ENCODE data around the gene LRMDA.

DNA sequence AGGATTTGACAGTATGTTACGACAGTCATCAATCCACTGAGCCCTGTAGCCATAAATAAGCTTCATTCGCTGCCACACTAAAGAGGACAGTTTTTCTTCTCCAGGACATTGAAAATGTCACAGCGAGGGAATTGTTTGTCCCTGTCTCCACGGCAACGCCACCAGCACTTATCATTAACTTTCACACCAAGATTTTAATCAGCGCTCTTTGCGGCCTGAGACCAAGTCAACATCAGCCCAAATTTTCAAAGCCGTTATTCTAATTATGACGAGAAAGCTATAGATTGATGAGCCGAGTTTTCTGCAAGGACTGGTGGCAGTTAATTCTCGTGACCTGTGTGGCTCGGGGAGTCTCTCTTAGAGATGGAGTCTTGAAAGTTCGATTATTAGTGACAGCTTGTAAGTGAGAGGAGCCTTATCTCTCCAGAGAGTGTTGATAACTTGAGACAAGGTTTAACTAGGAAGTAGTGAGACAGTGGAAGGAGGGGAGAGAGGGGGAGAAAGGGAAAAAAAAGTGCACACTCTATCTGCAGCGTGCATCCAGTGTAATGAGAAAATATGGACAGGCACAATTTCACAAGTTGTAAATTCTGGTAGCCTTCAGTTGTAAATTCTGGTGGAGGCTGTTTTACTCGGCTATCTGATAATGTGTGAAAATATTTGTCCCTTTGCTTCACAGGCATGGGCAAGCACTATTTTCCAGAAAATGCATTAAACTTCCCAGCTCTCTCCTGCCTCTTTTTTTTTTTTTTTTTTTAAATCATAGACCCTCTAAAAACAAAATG, 473.3 kb downstream of the LRMDA start:
- TF ChIP-seq TEAD4 (IDR thresholded peaks at IDR 0.05) (no peak), YY1 (IDR thresholded peaks at IDR 0.05; ENCODE audit: low read depth) (no peak), CEBPB (IDR thresholded peaks at IDR 0.05) (no peak), RAD21 (IDR thresholded peaks at IDR 0.05; ENCODE audit: low read depth) (no peak), NFIC (IDR thresholded peaks at IDR 0.05) (no peak), EGR1 (IDR thresholded peaks at IDR 0.05) (no peak)
- TF ChIP-seq, protein P1, sequence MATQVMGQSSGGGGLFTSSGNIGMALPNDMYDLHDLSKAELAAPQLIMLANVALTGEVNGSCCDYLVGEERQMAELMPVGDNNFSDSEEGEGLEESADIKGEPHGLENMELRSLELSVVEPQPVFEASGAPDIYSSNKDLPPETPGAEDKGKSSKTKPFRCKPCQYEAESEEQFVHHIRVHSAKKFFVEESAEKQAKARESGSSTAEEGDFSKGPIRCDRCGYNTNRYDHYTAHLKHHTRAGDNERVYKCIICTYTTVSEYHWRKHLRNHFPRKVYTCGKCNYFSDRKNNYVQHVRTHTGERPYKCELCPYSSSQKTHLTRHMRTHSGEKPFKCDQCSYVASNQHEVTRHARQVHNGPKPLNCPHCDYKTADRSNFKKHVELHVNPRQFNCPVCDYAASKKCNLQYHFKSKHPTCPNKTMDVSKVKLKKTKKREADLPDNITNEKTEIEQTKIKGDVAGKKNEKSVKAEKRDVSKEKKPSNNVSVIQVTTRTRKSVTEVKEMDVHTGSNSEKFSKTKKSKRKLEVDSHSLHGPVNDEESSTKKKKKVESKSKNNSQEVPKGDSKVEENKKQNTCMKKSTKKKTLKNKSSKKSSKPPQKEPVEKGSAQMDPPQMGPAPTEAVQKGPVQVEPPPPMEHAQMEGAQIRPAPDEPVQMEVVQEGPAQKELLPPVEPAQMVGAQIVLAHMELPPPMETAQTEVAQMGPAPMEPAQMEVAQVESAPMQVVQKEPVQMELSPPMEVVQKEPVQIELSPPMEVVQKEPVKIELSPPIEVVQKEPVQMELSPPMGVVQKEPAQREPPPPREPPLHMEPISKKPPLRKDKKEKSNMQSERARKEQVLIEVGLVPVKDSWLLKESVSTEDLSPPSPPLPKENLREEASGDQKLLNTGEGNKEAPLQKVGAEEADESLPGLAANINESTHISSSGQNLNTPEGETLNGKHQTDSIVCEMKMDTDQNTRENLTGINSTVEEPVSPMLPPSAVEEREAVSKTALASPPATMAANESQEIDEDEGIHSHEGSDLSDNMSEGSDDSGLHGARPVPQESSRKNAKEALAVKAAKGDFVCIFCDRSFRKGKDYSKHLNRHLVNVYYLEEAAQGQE (IDR thresholded peaks at IDR 0.05; ENCODE audit: low read depth): no peak

Data from Ishikawa (cell line).